ENCODE measurements around the gene CDH23. TPM values are rescaled to one million over a fixed set of nuclear protein-coding genes. Genes with fewer than 3 reads are reported as not detected.

CDH23 gene
- total and polyA plus RNA-seq, 9 of the 15 experiments (the other 6 are each of a cell fraction or from before 2014, with no cell fraction given), result 0.18 to 1.2 (median 0.47) TPM

DNA sequence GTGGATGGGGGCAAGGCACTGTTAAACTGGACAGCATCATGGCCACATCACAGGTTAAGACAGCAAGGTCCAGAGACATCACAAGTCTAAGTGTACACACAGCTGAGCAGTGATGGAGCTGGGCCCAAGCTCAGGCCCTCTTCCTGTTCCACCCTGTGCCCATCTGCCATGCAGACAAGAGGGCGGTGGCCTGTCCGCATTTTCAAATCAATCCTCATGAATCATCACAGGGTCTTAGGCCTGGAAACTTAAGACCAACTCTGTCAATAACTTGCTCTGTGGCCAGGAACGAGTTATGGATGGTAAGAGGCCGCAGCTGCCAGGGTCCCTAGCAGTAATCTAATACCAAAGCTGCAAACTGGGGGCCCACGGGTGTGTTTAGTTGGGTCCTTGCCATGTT lies 319.7 kb downstream of the CDH23 start:
- Histone ChIP-seq H3K79me2 (ENCODE audit: control insufficient read depth, insufficient read depth, low read length) (no peaks in the 10 kb centered on the region), H3K36me3 (ENCODE audit: control insufficient read depth, insufficient read depth, low read length) (no peaks in the 10 kb centered on the region), H3K4me3 (no peak overlapping the region), H3K4me1 (replicated peaks in 1 of 2; ENCODE audit: control insufficient read depth in 2 of 2, insufficient read depth in 2 of 2, low read length in 2 of 2) (peaks cover 24 to 40% of the 10 kb centered on the region in 2 experiments), H3K27ac (ENCODE audit: extremely low read depth, low read depth, low read length) (no peak overlapping the region), H3K4me2 (ENCODE audit: insufficient read depth, low read length) (no peak overlapping the region), H2AFZ (ENCODE audit: low read depth, low read length) (no peak overlapping the region), H3K9me1 (ENCODE audit: control insufficient read depth, insufficient read depth, low read length) (no peaks in the 10 kb centered on the region), H4K20me1 (replicated peaks; ENCODE audit: control insufficient read depth, insufficient read depth, low read length) (no peaks in the 10 kb centered on the region), H3K27me3 (ENCODE audit: control insufficient read depth in 2 of 2, insufficient read depth in 2 of 2, low read length in 2 of 2) (no peaks in the 10 kb centered on the region), H3K9me3 (replicated peaks; ENCODE audit: control insufficient read depth, insufficient read depth, low read depth, low read length) (no peaks in the 10 kb centered on the region), H3K9ac (ENCODE audit: insufficient read depth in 1 of 2, low read depth in 2 of 2, low read length in 2 of 2) (0 out of 4 replicates have a peak overlapping the region, but pooled peaks of 1 of the 2 experiments have one; percentile 12)
- ATAC-seq (no peak), DNase-seq (ENCODE audit: extremely low read depth in 1 of 4, low spot score in 3 of 4) (no peak), FAIRE-seq (no peak)
- in situ Hi-C loops (cut with MboI), result no loop called here
- no TSS peak for BruUV-seq (replicated peaks)
- intact Hi-C loops (cut with micrococcal nuclease), result no loop called here
- ChIA-PET CTCF (ENCODE audit: low intra/inter-chr PET ratio) (no interaction called here), POLR2A (interaction anchor here (0.7 kb wide), 1 partner anchor 343 kb away, joined by 3 read pairs; no protein-coding TSS in a partner anchor)
- WGBS (ENCODE audit: insufficient coverage, low coverage, missing lambda C conversion rate), result 57% methylated on average over 5 of the region's 5 CpGs
- no peak for TF ChIP-seq OTX1 (CRISPR knock-in tag; IDR thresholded peaks at IDR 0.05)
- TF ChIP-seq SIN3B (IDR thresholded peaks at IDR 0.05; ENCODE audit: low read depth), result no peak
- no peak for TF ChIP-seq HDAC6 (IDR thresholded peaks at IDR 0.05; ENCODE audit: low read depth, low read length)
- TF ChIP-seq, protein P1, sequence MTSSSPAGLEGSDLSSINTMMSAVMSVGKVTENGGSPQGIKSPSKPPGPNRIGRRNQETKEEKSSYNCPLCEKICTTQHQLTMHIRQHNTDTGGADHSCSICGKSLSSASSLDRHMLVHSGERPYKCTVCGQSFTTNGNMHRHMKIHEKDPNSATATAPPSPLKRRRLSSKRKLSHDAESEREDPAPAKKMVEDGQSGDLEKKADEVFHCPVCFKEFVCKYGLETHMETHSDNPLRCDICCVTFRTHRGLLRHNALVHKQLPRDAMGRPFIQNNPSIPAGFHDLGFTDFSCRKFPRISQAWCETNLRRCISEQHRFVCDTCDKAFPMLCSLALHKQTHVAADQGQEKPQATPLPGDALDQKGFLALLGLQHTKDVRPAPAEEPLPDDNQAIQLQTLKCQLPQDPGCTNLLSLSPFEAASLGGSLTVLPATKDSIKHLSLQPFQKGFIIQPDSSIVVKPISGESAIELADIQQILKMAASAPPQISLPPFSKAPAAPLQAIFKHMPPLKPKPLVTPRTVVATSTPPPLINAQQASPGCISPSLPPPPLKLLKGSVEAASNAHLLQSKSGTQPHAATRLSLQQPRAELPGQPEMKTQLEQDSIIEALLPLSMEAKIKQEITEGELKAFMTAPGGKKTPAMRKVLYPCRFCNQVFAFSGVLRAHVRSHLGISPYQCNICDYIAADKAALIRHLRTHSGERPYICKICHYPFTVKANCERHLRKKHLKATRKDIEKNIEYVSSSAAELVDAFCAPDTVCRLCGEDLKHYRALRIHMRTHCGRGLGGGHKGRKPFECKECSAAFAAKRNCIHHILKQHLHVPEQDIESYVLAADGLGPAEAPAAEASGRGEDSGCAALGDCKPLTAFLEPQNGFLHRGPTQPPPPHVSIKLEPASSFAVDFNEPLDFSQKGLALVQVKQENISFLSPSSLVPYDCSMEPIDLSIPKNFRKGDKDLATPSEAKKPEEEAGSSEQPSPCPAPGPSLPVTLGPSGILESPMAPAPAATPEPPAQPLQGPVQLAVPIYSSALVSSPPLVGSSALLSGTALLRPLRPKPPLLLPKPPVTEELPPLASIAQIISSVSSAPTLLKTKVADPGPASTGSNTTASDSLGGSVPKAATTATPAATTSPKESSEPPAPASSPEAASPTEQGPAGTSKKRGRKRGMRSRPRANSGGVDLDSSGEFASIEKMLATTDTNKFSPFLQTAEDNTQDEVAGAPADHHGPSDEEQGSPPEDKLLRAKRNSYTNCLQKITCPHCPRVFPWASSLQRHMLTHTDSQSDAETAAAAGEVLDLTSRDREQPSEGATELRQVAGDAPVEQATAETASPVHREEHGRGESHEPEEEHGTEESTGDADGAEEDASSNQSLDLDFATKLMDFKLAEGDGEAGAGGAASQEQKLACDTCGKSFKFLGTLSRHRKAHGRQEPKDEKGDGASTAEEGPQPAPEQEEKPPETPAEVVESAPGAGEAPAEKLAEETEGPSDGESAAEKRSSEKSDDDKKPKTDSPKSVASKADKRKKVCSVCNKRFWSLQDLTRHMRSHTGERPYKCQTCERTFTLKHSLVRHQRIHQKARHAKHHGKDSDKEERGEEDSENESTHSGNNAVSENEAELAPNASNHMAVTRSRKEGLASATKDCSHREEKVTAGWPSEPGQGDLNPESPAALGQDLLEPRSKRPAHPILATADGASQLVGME (CRISPR knock-in tag; IDR thresholded peaks at IDR 0.05), result no peak
- TF ChIP-seq ZNF165 (CRISPR knock-in tag; IDR thresholded peaks at IDR 0.05; ENCODE audit: borderline replicate concordance), result no peak
- TF ChIP-seq ATF1 (CRISPR knock-in tag; IDR thresholded peaks at IDR 0.05), result no peak
- TF ChIP-seq ATF1 (tag; IDR thresholded peaks at IDR 0.05), result no peak
- TF ChIP-seq MTA3 (IDR thresholded peaks at IDR 0.05; ENCODE audit: borderline replicate concordance), result no peak
- TF ChIP-seq ZBTB1 (CRISPR knock-in tag; IDR thresholded peaks at IDR 0.05; ENCODE audit: borderline replicate concordance, low read depth), result no peak
- no peak for TF ChIP-seq ESRRA (IDR thresholded peaks at IDR 0.05; ENCODE audit: borderline replicate concordance, low read depth)
- TF ChIP-seq, protein P2, sequence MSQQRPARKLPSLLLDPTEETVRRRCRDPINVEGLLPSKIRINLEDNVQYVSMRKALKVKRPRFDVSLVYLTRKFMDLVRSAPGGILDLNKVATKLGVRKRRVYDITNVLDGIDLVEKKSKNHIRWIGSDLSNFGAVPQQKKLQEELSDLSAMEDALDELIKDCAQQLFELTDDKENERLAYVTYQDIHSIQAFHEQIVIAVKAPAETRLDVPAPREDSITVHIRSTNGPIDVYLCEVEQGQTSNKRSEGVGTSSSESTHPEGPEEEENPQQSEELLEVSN (IDR thresholded peaks at IDR 0.05; ENCODE audit: borderline replicate concordance in 1 of 2, extremely low read depth in 1 of 2, insufficient read depth in 1 of 2, insufficient read length in 1 of 2, low read depth in 1 of 2, low read length in 1 of 2, poor library complexity in 1 of 2, severe bottlenecking in 1 of 2), result no peak
- TF ChIP-seq, protein P3, sequence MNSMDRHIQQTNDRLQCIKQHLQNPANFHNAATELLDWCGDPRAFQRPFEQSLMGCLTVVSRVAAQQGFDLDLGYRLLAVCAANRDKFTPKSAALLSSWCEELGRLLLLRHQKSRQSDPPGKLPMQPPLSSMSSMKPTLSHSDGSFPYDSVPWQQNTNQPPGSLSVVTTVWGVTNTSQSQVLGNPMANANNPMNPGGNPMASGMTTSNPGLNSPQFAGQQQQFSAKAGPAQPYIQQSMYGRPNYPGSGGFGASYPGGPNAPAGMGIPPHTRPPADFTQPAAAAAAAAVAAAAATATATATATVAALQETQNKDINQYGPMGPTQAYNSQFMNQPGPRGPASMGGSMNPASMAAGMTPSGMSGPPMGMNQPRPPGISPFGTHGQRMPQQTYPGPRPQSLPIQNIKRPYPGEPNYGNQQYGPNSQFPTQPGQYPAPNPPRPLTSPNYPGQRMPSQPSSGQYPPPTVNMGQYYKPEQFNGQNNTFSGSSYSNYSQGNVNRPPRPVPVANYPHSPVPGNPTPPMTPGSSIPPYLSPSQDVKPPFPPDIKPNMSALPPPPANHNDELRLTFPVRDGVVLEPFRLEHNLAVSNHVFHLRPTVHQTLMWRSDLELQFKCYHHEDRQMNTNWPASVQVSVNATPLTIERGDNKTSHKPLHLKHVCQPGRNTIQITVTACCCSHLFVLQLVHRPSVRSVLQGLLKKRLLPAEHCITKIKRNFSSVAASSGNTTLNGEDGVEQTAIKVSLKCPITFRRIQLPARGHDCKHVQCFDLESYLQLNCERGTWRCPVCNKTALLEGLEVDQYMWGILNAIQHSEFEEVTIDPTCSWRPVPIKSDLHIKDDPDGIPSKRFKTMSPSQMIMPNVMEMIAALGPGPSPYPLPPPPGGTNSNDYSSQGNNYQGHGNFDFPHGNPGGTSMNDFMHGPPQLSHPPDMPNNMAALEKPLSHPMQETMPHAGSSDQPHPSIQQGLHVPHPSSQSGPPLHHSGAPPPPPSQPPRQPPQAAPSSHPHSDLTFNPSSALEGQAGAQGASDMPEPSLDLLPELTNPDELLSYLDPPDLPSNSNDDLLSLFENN (IDR thresholded peaks at IDR 0.05; ENCODE audit: low read depth in 2 of 2, low read length in 2 of 2), result no peak
